OCI-LY3 (cell line): ENCODE measurements around the gene IL17RA.

ENCODE experiments used
- H2AFZ ChIP-seq: fragments of 200-600, 300-600 bp; shearing (Covaris generic); 2 replicates; pipeline ENCODE4 v1.6.0; 2014; ENCODE audit warnings: antibody characterized with exemption, low read depth, low read length
- H3K27ac ChIP-seq: fragments of 200-600, 300-600 bp; sonication (generic); 2 replicates; pipeline ENCODE4 v1.5.1; 2014; ENCODE audit warnings: mild to moderate bottlenecking, low read length, moderate library complexity, mixed read lengths
- H3K27me3 ChIP-seq: fragments of 200-600, 300-600 bp; sonication (generic); 2 replicates; pipeline ENCODE4 v1.6.1; 2014; ENCODE audit warnings: low read depth, low read length, mixed read lengths
- H3K36me3 ChIP-seq: fragments of 200-600, 300-600 bp; sonication (generic); replicated peaks from 2 replicates; pipeline ENCODE3; 2014; ENCODE audit warnings: low read depth, low read length, mixed read lengths
- H3K4me1 ChIP-seq: fragments of 300-600, 200-600 bp; sonication (generic); 2 replicates; pipeline ENCODE4 v1.6.1; 2014; ENCODE audit warnings: low read length, mixed read lengths
- H3K4me2 ChIP-seq: fragments of 200-600, 300-600 bp; sonication (generic); 2 replicates; pipeline ENCODE4 v1.6.1; 2014; ENCODE audit warnings: low read length, mixed read lengths
- H3K4me3 ChIP-seq: fragments of 300-600, 200-600 bp; sonication (generic); 2 replicates; pipeline ENCODE4 v1.5.1; 2014; ENCODE audit warnings: antibody characterized with exemption, mild to moderate bottlenecking, low read length, moderate library complexity
- H3K79me2 ChIP-seq: fragments of 300-600, 200-600 bp; shearing (Covaris generic); 2 replicates; pipeline ENCODE4 v1.6.1; 2014; ENCODE audit warnings: mild to moderate bottlenecking, low read length, mixed read lengths
- H3K9ac ChIP-seq: fragments of 300-600, 200-600 bp; shearing (Covaris generic); 2 replicates; pipeline ENCODE4 v1.6.0; 2014; ENCODE audit warnings: mild to moderate bottlenecking, low read length, moderate library complexity
- H3K9me3 ChIP-seq: fragments of 200-600, 300-600 bp; shearing (Covaris generic); 2 replicates; pipeline ENCODE4 v1.6.1; 2014; ENCODE audit warnings: low read length, mixed read lengths; ENCODE audit not compliant: insufficient read depth
- H4K20me1 ChIP-seq: fragments of 200-600, 300-600 bp; sonication (generic); 2 replicates; pipeline ENCODE4 v1.6.1; 2016; ENCODE audit warnings: low read length, mixed read lengths; ENCODE audit not compliant: insufficient read depth
- EZH2phosphoT487 ChIP-seq: fragments of 200-600 bp; shearing (Covaris generic); IDR thresholded peaks from 2 replicates; pipeline ENCODE4 v1.6.1; 2018; ENCODE audit warnings: antibody characterized with exemption, mixed run types, low read depth
- TF ChIP-seq, protein P1 (sequence below): fragments of 200-600, 300-600 bp; sonication (generic); IDR thresholded peaks from 2 replicates; pipeline ENCODE4 v1.5.1; 2014; ENCODE audit warnings: antibody characterized with exemption, low read length, low read depth

IL17RA gene

DNA sequence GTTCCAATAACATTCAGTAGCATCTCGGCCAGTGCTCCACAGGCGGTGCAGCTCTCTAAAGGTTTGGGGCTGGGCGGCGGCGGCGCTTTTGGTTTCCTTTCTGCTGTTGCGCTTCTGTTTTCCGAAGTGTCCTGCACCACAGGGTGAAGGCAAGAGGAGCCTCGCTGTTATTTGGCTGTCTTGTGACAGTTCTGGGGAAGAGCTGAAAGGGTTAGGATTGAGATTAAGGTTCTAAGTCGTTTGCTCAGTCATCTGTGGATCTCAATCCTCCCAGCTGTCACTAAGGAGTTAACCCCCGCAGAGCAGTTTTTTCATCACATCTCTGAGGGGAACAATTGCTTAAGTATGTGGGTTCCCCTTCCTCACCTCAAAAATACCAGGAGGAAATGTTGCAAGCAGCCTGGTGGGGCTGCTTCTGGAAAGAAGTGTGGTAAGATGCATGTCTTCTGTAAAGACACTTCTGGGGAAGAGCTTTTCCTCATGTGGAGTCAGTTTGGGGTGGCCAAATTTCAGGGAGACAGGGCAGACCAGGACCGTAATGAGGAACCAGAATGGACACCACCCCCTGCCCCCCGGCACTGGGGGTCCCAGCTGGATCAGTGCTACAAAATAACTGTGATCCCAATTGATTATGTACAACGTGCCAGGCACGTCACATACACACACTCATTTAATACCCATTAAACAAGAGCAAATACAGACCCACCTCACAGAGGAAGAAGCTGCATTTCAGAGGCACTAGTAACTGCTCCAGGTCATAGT, 22.2 kb downstream of the IL17RA start:
- no peak for TF ChIP-seq EZH2phosphoT487
- TF ChIP-seq, protein P1, sequence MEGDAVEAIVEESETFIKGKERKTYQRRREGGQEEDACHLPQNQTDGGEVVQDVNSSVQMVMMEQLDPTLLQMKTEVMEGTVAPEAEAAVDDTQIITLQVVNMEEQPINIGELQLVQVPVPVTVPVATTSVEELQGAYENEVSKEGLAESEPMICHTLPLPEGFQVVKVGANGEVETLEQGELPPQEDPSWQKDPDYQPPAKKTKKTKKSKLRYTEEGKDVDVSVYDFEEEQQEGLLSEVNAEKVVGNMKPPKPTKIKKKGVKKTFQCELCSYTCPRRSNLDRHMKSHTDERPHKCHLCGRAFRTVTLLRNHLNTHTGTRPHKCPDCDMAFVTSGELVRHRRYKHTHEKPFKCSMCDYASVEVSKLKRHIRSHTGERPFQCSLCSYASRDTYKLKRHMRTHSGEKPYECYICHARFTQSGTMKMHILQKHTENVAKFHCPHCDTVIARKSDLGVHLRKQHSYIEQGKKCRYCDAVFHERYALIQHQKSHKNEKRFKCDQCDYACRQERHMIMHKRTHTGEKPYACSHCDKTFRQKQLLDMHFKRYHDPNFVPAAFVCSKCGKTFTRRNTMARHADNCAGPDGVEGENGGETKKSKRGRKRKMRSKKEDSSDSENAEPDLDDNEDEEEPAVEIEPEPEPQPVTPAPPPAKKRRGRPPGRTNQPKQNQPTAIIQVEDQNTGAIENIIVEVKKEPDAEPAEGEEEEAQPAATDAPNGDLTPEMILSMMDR = no peak
- Histone ChIP-seq H4K20me1 (0 out of 2 replicates have a peak, but pooled peaks cover 5% of the 10 kb centered on the region), H3K36me3 (peaks cover 32% of the 10 kb centered on the region), H3K79me2 (no peaks in the 10 kb centered on the region), H3K9me3 (no peaks in the 10 kb centered on the region), H3K4me3 (no peak overlapping the region), H2AFZ (no peak overlapping the region), H3K4me1 (no peaks in the 10 kb centered on the region), H3K9ac (no peak overlapping the region), H3K4me2 (no peak overlapping the region), H3K27me3 (no peaks in the 10 kb centered on the region), H3K27ac (no peak overlapping the region)

DNA sequence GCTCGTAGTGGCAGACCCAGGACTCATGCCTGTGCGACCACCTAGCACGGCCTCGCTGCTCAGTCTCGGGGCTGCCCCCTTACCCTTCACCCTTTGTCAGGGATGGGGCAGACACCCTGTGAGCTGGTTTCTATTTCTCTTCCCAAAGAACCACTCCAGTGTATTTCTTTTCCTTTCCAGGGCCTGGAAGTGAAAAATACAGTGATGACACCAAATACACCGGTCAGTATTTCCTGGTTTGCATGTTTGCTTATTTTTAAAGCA, 22.7 kb downstream of the IL17RA start:
- Histone ChIP-seq H3K4me2 (no peak overlapping the region), H3K9ac (no peak overlapping the region), H3K4me1 (no peaks in the 10 kb centered on the region), H3K9me3 (no peaks in the 10 kb centered on the region), H3K27ac (no peak overlapping the region), H3K27me3 (no peaks in the 10 kb centered on the region), H3K4me3 (no peak overlapping the region), H4K20me1 (0 out of 2 replicates have a peak, but pooled peaks cover 5% of the 10 kb centered on the region), H3K36me3 (peaks cover 28% of the 10 kb centered on the region), H2AFZ (no peak overlapping the region), H3K79me2 (no peaks in the 10 kb centered on the region)
- TF ChIP-seq EZH2phosphoT487 = no peak
- TF ChIP-seq, protein P1 = no peak

DNA sequence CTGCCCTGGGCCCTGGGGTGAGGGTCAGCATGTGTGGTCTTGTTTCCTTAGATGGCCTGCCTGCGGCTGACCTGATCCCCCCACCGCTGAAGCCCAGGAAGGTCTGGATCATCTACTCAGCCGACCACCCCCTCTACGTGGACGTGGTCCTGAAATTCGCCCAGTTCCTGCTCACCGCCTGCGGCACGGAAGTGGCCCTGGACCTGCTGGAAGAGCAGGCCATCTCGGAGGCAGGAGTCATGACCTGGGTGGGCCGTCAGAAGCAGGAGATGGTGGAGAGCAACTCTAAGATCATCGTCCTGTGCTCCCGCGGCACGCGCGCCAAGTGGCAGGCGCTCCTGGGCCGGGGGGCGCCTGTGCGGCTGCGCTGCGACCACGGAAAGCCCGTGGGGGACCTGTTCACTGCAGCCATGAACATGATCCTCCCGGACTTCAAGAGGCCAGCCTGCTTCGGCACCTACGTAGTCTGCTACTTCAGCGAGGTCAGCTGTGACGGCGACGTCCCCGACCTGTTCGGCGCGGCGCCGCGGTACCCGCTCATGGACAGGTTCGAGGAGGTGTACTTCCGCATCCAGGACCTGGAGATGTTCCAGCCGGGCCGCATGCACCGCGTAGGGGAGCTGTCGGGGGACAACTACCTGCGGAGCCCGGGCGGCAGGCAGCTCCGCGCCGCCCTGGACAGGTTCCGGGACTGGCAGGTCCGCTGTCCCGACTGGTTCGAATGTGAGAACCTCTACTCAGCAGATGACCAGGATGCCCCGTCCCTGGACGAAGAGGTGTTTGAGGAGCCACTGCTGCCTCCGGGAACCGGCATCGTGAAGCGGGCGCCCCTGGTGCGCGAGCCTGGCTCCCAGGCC, 23.7 kb downstream of the IL17RA start:
- Histone ChIP-seq H3K4me2 (no peak overlapping the region), H3K4me3 (no peak overlapping the region), H4K20me1 (0 out of 2 replicates have a peak, but pooled peaks cover under 1% of the 10 kb centered on the region), H3K9ac (no peak overlapping the region), H3K36me3 (peaks cover 24% of the 10 kb centered on the region), H3K9me3 (no peaks in the 10 kb centered on the region), H3K27me3 (no peaks in the 10 kb centered on the region), H3K79me2 (no peaks in the 10 kb centered on the region), H2AFZ (no peak overlapping the region), H3K27ac (no peak overlapping the region), H3K4me1 (no peaks in the 10 kb centered on the region)
- no peak for TF ChIP-seq EZH2phosphoT487

DNA sequence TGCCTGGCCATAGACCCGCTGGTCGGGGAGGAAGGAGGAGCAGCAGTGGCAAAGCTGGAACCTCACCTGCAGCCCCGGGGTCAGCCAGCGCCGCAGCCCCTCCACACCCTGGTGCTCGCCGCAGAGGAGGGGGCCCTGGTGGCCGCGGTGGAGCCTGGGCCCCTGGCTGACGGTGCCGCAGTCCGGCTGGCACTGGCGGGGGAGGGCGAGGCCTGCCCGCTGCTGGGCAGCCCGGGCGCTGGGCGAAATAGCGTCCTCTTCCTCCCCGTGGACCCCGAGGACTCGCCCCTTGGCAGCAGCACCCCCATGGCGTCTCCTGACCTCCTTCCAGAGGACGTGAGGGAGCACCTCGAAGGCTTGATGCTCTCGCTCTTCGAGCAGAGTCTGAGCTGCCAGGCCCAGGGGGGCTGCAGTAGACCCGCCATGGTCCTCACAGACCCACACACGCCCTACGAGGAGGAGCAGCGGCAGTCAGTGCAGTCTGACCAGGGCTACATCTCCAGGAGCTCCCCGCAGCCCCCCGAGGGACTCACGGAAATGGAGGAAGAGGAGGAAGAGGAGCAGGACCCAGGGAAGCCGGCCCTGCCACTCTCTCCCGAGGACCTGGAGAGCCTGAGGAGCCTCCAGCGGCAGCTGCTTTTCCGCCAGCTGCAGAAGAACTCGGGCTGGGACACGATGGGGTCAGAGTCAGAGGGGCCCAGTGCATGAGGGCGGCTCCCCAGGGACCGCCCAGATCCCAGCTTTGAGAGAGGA, 24.5 kb downstream of the IL17RA start:
- H3K4me2 ChIP-seq = no peak overlapping the region
- no peaks in the 10 kb centered on the region for H3K27me3 ChIP-seq
- no peaks in the 10 kb centered on the region for H4K20me1 ChIP-seq
- no peaks in the 10 kb centered on the region for H3K9me3 ChIP-seq
- TF ChIP-seq EZH2phosphoT487 = no peak
- TF ChIP-seq, protein P1 = no peak
- H3K4me3 ChIP-seq = no peak overlapping the region
- H2AFZ ChIP-seq = no peak overlapping the region
- H3K4me1 ChIP-seq = no peaks in the 10 kb centered on the region
- peaks cover 24% of the 10 kb centered on the region for H3K36me3 ChIP-seq
- H3K27ac ChIP-seq = no peak overlapping the region
- no peak overlapping the region for H3K9ac ChIP-seq
- H3K79me2 ChIP-seq = no peaks in the 10 kb centered on the region
